NCI-H526 (cell line): ENCODE results near the gene SQOR.

Source experiments
- DNase-seq, 2 experiments: peaks; one replicate each; lab custom pipeline; 2025; lab: John Stamatoyannopoulos, UW

The SQOR gene

DNA sequence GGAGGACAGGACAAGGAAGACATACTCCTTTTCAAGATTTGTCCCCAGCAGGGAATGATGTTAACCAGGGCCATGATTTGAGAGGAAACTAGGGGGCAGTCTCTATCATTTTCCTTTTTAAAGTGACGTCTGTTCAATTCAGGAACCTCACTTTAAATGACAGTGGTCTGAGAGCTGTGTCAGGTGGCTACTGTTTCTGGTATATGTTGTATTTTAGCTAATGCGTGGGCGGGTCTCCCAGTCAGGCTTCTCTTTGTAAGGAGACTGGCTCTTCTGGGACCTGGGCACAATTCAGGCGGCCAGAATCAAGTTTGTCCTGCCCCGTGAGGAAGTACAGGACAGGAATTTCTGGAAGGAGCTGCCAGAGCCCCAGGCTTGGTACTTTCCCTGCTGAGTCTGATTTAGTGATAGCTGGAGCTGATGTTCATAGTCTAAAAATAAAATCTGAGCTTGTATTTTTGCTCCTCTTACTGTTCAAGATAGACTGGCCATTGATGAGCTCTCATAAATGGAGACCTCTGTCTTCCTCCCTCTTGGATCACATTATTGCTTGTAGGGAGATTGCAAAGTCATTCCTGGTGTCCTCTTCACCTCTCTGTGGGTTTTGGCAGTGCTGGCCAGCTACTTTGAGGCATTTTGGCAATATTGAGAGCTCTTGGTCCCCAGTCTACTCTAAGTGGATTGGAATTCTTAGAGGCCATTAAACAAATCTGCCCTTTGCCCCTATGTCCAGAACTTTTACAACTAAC, 25.6 kb downstream of the SQOR start:
- no peak for DNase-seq

DNA sequence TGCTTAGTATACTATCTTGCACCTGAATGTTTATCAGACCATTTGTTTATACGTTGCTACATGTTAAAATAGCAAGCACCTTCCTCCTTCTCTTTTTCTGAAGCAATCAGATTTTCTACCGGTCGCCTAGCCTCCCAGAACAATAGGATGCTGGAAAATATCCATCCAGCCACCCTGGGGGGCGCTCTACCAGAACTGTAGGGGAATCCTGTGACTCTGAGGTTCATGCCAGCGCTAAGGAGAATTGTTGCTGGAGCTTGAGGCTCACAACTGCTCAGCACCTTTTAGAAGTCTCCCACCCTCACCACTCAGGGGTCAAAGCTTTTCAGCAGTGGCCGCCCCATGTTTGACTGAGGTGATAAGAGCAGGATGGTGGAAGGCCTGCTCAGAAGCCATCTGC, 27.5 kb downstream of the SQOR start:
- no peak for DNase-seq

- no peak for DNase-seq
Measured at GRCh38 chr15:45664451-45664850, 29.6 kb downstream of the SQOR start.

GRCh38 chr15:45665261-45665660, 30.4 kb downstream of the SQOR start:
- DNase-seq: no peak

- no peak for DNase-seq
Measured at GRCh38 chr15:45666119-45666875, 31.5 kb downstream of the SQOR start.

GRCh38 chr15:45667002-45667401, 32.2 kb downstream of the SQOR start:
- DNase-seq: no peak

- DNase-seq: no peak
Measured at GRCh38 chr15:45668386-45668785, 33.6 kb downstream of the SQOR start.

DNA sequence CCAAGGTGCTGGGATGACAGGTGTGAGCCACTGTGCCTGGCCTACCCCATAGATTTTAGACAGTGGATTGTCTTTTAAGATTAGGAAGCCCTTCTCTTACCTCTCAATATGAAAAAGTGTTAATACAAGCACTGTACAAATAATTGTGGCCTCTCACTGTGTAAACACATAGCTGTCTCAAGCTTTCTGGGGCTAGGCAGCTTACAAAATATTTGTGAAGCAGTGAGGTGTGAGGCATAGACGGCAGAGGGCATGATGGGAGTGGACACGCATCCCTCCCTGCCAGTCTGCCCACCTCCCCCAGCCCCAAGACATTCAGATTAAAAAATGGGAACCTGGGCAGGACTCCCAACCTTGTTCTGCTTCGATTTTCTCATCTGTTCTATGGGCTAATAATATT, 34.6 kb downstream of the SQOR start:
- DNase-seq: no peak

DNA sequence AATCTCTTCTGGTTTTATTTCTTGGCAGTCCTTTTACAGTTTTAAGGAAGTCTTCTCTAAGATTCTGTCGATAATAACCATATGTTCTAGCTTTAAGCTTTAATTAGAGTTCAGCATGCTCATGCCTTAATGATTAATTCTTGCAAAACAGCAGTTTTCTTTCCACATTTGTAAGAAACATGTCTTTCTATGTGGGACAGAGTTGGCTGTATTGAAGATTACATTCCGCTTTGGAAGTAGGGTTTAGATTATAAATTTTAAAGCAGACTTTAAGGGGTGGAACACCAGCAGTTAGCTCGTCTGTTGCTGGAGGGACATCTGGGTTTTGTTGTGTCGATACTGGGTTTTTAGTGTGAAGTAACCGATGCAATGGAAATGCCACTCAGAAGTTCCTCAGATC, 35.3 kb downstream of the SQOR start:
- no peak for DNase-seq

DNA sequence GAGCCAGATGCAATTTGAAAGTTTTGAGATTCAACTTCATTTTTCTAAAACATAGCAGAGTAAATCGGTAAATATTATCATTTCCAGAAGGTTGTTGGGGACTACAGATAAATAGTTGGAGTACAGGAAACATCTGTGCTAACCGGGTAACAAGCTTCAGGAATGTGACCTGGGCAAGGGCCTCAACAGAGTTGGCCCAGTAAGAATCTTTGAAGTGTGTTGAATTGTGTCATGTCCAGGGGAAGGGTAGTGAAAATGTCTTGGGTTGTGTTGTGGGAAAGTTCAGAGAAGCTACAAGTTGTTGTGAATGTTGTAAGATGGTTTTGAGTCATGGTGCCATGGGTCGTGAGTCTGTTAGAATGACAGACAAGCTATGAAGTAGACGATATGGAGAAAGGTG, 35.7 kb downstream of the SQOR start:
- no peak for DNase-seq

- DNase-seq: no peak
Measured at GRCh38 chr15:45674677-45675076, 39.8 kb downstream of the SQOR start.

GRCh38 chr15:45677797-45678196, 43.0 kb downstream of the SQOR start:
- no peak for DNase-seq

DNA sequence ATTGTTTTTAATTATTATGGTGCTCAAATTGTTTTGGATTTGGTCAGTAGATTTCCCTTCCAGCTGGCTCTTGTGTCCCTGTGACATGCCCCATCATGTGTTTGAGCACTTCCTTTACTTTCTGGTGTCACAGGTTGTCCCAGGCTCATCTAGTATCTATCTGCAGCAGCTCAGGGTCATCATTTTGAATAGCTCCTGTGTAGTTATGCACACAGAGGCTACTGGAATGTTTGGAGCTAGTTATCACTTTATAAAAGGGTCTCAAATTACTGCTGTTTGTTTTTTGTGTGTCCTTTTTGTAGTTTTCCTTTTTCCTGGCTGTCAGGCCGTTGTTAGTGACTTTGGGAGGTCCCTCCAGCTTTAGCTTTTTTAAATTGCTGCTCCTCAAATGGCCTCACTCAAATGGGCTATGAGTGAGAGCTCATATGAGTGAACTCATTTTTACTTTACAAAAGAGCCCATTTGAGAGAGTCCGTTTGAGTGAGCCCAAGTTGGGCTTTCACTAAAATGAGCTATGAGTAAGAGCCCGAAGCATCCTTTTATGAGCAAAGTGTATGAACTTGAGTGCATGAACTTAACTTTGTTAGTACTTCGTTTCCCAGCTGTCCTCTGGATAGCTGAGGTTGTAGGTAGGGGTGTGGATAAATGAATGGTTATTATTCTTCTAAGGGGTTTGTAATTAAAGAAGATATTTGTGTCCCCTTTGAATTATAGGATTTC, 43.8 kb downstream of the SQOR start:
- no peak for DNase-seq

DNA sequence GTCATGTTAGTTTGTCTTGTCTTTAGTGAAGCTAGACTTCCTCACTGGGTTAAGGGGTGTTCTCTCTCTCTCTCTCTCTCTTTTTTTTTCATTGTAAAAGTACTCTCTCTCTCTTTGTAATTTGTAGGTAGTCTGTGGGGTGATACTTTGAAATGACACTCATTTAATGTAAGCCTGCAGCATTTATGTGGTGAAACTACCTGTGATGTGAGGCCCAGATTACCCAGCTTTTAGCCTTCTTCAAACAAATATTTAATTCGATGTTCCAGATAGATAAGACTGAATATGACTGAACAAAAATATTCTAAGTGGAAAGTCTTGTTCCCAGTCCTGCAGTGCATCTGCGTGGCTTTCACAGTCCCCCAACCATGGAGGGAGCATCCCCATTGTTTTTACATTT, 49.7 kb downstream of the SQOR start:
- DNase-seq: no peak

- DNase-seq: no peak
Measured at GRCh38 chr15:45689616-45690015, 54.8 kb downstream of the SQOR start.

GRCh38 chr15:45690581-45691260, 55.9 kb downstream of the SQOR start:
- DNase-seq: no peak

DNA sequence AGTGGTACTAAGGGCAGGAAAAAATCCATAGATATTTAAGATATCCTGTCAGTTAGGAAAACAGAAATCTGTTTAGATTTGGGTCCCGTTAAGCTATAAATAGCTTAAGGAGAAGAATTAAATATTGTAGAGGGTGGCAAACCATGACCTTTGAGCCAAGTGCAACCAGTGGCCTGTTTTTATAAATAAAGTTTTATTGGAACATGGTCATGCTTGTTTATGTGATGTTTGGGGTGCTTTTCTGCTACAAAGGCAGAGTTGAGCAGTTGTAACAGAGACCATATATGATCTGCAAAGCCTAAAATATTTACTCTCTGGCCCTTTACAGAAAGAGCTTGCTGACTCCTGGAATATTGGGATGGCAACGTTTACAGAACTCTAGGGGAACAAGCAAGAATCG, 66.3 kb downstream of the SQOR start:
- DNase-seq: no peak

GRCh38 chr15:45702041-45702440, 67.2 kb downstream of the SQOR start:
- DNase-seq: no peak

- peak in 1 of 2 experiments; percentile 4 for DNase-seq
Measured at GRCh38 chr15:45703670-45704328, 69.0 kb downstream of the SQOR start.

- DNase-seq: peak in 1 of 2 experiments; percentile 13
Measured at GRCh38 chr15:45704329-45705249, 69.8 kb downstream of the SQOR start.
